HG03520 (cell line): Measurements from ENCODE around the gene FAM13A.

Experiments used
- ATAC-seq: cut with Tn5 transposase; IDR thresholded peaks from one replicate; pipeline ENCODE4 v1.9.1; 2021; ENCODE audit warnings: mild to moderate bottlenecking, moderate library complexity; ENCODE audit not compliant: unreplicated experiment

FAM13A gene

GRCh38 chr4:88792821-88793220 lies 264.2 kb downstream of the FAM13A start:
- no peak for ATAC-seq

GRCh38 chr4:88792268-88792781 lies 264.7 kb downstream of the FAM13A start:
- peak; percentile 82 for ATAC-seq

GRCh38 chr4:88791274-88791673 lies 265.7 kb downstream of the FAM13A start:
- no peak for ATAC-seq

GRCh38 chr4:88788895-88789294 lies 268.1 kb downstream of the FAM13A start:
- no peak for ATAC-seq

- ATAC-seq, result no peak
Observed at GRCh38 chr4:88788424-88788823, 268.6 kb downstream of the FAM13A start.

GRCh38 chr4:88786011-88786410 lies 271.0 kb downstream of the FAM13A start:
- no peak for ATAC-seq

- ATAC-seq, result no peak
Observed at GRCh38 chr4:88780389-88780788, 276.6 kb downstream of the FAM13A start.

GRCh38 chr4:88779431-88779830 lies 277.6 kb downstream of the FAM13A start:
- ATAC-seq, result no peak

GRCh38 chr4:88775529-88775928 lies 281.5 kb downstream of the FAM13A start:
- no peak for ATAC-seq

- no peak for ATAC-seq
Observed at GRCh38 chr4:88775026-88775425, 282.0 kb downstream of the FAM13A start.

- no peak for ATAC-seq
Observed at GRCh38 chr4:88771883-88772450, 285.0 kb downstream of the FAM13A start.

- ATAC-seq, result no peak
Observed at GRCh38 chr4:88765729-88766128, 291.3 kb downstream of the FAM13A start.

- no peak for ATAC-seq
Observed at GRCh38 chr4:88763075-88763474, 293.9 kb downstream of the FAM13A start.

- ATAC-seq, result no peak
Observed at GRCh38 chr4:88761861-88762523, 295.0 kb downstream of the FAM13A start.

- ATAC-seq, result no peak
Observed at GRCh38 chr4:88761342-88761741, 295.6 kb downstream of the FAM13A start.

- ATAC-seq, result no peak
Observed at GRCh38 chr4:88759895-88760290, 297.1 kb downstream of the FAM13A start.

GRCh38 chr4:88759039-88759894 lies 297.7 kb downstream of the FAM13A start:
- no peak for ATAC-seq

GRCh38 chr4:88758264-88758663 lies 298.7 kb downstream of the FAM13A start:
- no peak for ATAC-seq

- no peak for ATAC-seq
Observed at GRCh38 chr4:88757776-88758175, 299.2 kb downstream of the FAM13A start.

GRCh38 chr4:88757067-88757466 lies 299.9 kb downstream of the FAM13A start:
- no peak for ATAC-seq

- ATAC-seq, result no peak
Observed at GRCh38 chr4:88756149-88756548, 300.8 kb downstream of the FAM13A start.

- no peak for ATAC-seq
Observed at GRCh38 chr4:88755454-88755853, 301.5 kb downstream of the FAM13A start.
